KG1 (cell line): Measurements from ENCODE around the gene OGFR.

Experiments
- DNase-seq: peaks from one replicate; lab custom pipeline; 2025; lab: John Stamatoyannopoulos, UW

The OGFR gene

GRCh38 chr20:62770111-62770910 lies 34.3 kb upstream of the OGFR start:
- DNase-seq = no peak

- no peak for DNase-seq
Observed at GRCh38 chr20:62770916-62771315, 33.7 kb upstream of the OGFR start.

- no peak for DNase-seq
Observed at GRCh38 chr20:62771396-62772102, 33.1 kb upstream of the OGFR start.

- no peak for DNase-seq
Observed at GRCh38 chr20:62772103-62772611, 32.5 kb upstream of the OGFR start.

GRCh38 chr20:62772619-62772989 lies 32.0 kb upstream of the OGFR start:
- DNase-seq = no peak

- DNase-seq = no peak
Observed at GRCh38 chr20:62772990-62773844, 31.4 kb upstream of the OGFR start.

GRCh38 chr20:62773845-62774714 lies 30.6 kb upstream of the OGFR start:
- DNase-seq = no peak

- DNase-seq = no peak
Observed at GRCh38 chr20:62774762-62775161, 29.9 kb upstream of the OGFR start.

GRCh38 chr20:62775206-62775605 lies 29.4 kb upstream of the OGFR start:
- DNase-seq = no peak

- DNase-seq = no peak
Observed at GRCh38 chr20:62776035-62776691, 28.5 kb upstream of the OGFR start.

GRCh38 chr20:62776692-62777527 lies 27.7 kb upstream of the OGFR start:
- no peak for DNase-seq

- no peak for DNase-seq
Observed at GRCh38 chr20:62777528-62777830, 27.2 kb upstream of the OGFR start.

- no peak for DNase-seq
Observed at GRCh38 chr20:62778058-62778457, 26.6 kb upstream of the OGFR start.

- no peak for DNase-seq
Observed at GRCh38 chr20:62778601-62779416, 25.8 kb upstream of the OGFR start.

GRCh38 chr20:62779417-62779685 lies 25.3 kb upstream of the OGFR start:
- DNase-seq = no peak

GRCh38 chr20:62780204-62780603 lies 24.4 kb upstream of the OGFR start:
- no peak for DNase-seq

- no peak for DNase-seq
Observed at GRCh38 chr20:62780696-62781095, 23.9 kb upstream of the OGFR start.

GRCh38 chr20:62782149-62782892 lies 22.3 kb upstream of the OGFR start:
- no peak for DNase-seq

GRCh38 chr20:62782893-62783278 lies 21.7 kb upstream of the OGFR start:
- peak; percentile 21 for DNase-seq
